Peyer's patch (tissue), 4 donors: ENCODE data around the gene DYRK1A.

Source experiments
- POLR2A ChIP-seq, 2 donors: fragments of 450-650 bp; IDR thresholded peaks; one replicate each; pipeline ENCODE4 v1.5.1; 2017; ENCODE audit warnings: antibody characterized with exemption in 2 of 2, mild to moderate bottlenecking in 2 of 2, moderate library complexity in 2 of 2
- TF ChIP-seq, protein P1 (sequence below), 6 experiments: fragments of 450-650 bp in 4 of 6; fragments of 200-600 bp in 2 of 6; sonication (generic) in 1 of 6; IDR thresholded peaks; one replicate each; pipeline ENCODE4 v1.5.1; 2017 to 2019; ENCODE audit warnings: antibody characterized with exemption in 6 of 6, mild to moderate bottlenecking in 3 of 6, moderate library complexity in 1 of 6

DNA sequence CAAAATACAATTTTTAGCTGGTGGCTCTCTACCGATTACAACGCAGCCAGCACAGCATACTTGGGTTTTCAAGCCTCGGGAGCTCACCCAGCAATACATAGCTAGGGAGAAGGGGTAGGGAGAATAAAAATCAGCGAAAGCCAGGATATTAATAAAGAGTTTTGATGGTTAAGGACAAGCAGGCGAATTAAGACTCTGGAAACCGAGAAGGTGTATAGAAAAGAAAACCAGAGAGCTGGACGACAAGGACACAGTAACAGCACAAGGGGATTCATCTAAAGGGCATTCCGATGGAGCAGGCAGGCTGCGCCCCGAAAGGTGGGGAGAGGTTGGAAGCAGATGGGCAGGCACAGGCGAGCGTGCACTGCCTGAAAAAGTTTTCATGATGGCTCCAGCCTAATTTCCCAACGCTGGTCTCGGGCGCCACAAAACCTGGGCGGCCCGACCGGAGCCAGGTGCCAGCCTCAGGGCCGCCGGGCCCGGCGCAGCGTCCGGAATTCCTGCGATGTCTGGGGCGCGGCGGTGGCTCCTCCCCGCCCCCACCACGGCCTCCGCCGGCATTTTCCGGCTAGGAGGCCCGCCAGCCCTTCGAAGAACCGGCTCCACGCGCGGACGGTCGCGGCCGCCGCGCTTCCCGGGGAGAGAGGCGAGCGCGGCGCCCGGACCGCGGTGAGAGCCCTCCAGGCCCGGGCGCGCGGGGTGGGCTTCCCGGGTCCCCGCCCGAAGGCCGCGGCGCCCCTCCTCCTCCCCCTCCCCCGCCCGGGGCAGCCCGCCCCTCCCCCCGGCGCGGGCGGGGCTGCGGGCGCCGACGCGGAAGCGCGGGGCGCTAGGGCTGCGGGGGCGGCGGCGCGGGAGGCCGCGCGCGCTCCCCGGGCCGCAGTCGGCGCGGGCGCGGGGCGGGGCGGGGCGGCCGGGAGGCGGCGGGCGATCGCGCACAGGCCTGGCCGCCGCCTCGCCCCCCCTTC is 774 bp upstream of the DYRK1A start:
- TF ChIP-seq, protein P1, sequence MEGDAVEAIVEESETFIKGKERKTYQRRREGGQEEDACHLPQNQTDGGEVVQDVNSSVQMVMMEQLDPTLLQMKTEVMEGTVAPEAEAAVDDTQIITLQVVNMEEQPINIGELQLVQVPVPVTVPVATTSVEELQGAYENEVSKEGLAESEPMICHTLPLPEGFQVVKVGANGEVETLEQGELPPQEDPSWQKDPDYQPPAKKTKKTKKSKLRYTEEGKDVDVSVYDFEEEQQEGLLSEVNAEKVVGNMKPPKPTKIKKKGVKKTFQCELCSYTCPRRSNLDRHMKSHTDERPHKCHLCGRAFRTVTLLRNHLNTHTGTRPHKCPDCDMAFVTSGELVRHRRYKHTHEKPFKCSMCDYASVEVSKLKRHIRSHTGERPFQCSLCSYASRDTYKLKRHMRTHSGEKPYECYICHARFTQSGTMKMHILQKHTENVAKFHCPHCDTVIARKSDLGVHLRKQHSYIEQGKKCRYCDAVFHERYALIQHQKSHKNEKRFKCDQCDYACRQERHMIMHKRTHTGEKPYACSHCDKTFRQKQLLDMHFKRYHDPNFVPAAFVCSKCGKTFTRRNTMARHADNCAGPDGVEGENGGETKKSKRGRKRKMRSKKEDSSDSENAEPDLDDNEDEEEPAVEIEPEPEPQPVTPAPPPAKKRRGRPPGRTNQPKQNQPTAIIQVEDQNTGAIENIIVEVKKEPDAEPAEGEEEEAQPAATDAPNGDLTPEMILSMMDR (IDR thresholded peaks at IDR 0.05) = peak in 1 of 6 experiments; percentile 4
- TF ChIP-seq POLR2A (IDR thresholded peaks at IDR 0.05) = peak; percentile 72 to 76
